SK-N-SH (cell line): Measurements from ENCODE around the gene CDHR3.

Experiments used
- FOXJ3 ChIP-seq: sonication (generic); formaldehyde crosslinking; IDR thresholded peaks from 2 replicates; pipeline ENCODE4 v1.5.1; 2020; ENCODE audit warnings: mild to moderate bottlenecking, missing genetic modification reagents
- JUND ChIP-seq: IDR thresholded peaks from 2 replicates; pipeline ENCODE4 v1.4.0; 2012
- MXI1 ChIP-seq: IDR thresholded peaks from 2 replicates; pipeline ENCODE4 v1.6.1; 2012; ENCODE audit warnings: mild to moderate bottlenecking, low read depth, low read length, improper control_type of control experiment
- POLR2AphosphoS5 ChIP-seq: IDR thresholded peaks from 2 replicates; pipeline ENCODE4 v1.6.1; 2012; ENCODE audit warnings: low read depth, low read length
- RAD21 ChIP-seq: IDR thresholded peaks from 2 replicates; pipeline ENCODE4 v1.6.1; 2012; ENCODE audit warnings: mild to moderate bottlenecking, low read length
- TF ChIP-seq, protein P1 (sequence below): IDR thresholded peaks from 2 replicates; pipeline ENCODE4 v1.4.0; 2012; ENCODE audit warnings: low read depth
- TF ChIP-seq, protein P2 (sequence below): fragments of 200-600 bp; sonication (generic); IDR thresholded peaks from 2 replicates; pipeline ENCODE4 v1.6.1; 2017; ENCODE audit warnings: antibody characterized with exemption, mild to moderate bottlenecking, moderate library complexity
- TF ChIP-seq, protein P3 (sequence below): fragments of 150-350 bp; IDR thresholded peaks from 2 replicates; pipeline ENCODE4 v1.6.1; 2016; ENCODE audit warnings: mild to moderate bottlenecking, low read depth, low read length

DNA sequence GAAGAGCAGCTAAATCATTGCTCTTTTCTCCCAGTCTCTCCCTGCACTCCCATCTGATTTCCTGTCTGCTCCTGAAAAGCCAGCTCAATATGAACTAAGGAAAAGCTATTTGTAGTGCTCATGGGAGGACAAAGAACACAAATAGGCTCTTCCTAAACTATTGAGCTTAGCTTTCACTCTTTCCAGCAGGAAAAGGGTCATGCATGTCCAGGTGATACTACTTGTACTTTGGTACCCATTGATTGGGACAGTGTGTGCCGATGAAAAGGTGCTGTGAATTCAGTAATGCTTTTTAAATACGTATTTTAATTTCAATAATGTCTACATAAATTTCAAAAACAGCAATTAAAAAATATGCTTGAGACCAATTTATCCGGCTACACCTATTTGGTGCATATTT is 49.1 kb upstream of the CDHR3 start:
- TF ChIP-seq FOXJ3 (CRISPR knock-in tag) = no peak
- no peak for TF ChIP-seq POLR2AphosphoS5
- TF ChIP-seq, protein P1, sequence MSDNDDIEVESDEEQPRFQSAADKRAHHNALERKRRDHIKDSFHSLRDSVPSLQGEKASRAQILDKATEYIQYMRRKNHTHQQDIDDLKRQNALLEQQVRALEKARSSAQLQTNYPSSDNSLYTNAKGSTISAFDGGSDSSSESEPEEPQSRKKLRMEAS = no peak
- TF ChIP-seq RAD21 = no peak
- TF ChIP-seq, protein P2, sequence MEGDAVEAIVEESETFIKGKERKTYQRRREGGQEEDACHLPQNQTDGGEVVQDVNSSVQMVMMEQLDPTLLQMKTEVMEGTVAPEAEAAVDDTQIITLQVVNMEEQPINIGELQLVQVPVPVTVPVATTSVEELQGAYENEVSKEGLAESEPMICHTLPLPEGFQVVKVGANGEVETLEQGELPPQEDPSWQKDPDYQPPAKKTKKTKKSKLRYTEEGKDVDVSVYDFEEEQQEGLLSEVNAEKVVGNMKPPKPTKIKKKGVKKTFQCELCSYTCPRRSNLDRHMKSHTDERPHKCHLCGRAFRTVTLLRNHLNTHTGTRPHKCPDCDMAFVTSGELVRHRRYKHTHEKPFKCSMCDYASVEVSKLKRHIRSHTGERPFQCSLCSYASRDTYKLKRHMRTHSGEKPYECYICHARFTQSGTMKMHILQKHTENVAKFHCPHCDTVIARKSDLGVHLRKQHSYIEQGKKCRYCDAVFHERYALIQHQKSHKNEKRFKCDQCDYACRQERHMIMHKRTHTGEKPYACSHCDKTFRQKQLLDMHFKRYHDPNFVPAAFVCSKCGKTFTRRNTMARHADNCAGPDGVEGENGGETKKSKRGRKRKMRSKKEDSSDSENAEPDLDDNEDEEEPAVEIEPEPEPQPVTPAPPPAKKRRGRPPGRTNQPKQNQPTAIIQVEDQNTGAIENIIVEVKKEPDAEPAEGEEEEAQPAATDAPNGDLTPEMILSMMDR = no peak
- no peak for TF ChIP-seq JUND
- TF ChIP-seq, protein P3, sequence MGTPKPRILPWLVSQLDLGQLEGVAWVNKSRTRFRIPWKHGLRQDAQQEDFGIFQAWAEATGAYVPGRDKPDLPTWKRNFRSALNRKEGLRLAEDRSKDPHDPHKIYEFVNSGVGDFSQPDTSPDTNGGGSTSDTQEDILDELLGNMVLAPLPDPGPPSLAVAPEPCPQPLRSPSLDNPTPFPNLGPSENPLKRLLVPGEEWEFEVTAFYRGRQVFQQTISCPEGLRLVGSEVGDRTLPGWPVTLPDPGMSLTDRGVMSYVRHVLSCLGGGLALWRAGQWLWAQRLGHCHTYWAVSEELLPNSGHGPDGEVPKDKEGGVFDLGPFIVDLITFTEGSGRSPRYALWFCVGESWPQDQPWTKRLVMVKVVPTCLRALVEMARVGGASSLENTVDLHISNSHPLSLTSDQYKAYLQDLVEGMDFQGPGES = no peak
- no peak for TF ChIP-seq MXI1
